ENCODE measurements around the gene DPY30. TPM values are rescaled to one million over a fixed set of nuclear protein-coding genes. Genes with fewer than 3 reads are reported as not detected.

The DPY30 gene
- total and polyA plus RNA-seq, 2 donors from 2014 or later, result 59.2 to 128 TPM

- Histone ChIP-seq H3K27ac (ENCODE audit: low read depth in 2 of 2, low read length in 2 of 2) (no peak overlapping the region), H3K36me3 (ENCODE audit: control insufficient read depth in 2 of 3, insufficient read depth in 3 of 3, low read length in 3 of 3) (no peaks in the 10 kb centered on the region), H3K27me3 (ENCODE audit: control insufficient read depth, insufficient read depth, low read length) (no peaks in the 10 kb centered on the region), H3K4me3 (ENCODE audit: low read length in 3 of 3) (no peak overlapping the region), H3K4me1 (ENCODE audit: control insufficient read depth in 2 of 3, insufficient read depth in 2 of 3, low read depth in 1 of 3, low read length in 3 of 3) (peaks cover 0 to 7% (median 4%) of the 10 kb centered on the region in 3 donors), H3K9ac (ENCODE audit: low read length in 3 of 3) (no peak overlapping the region), H3K9me3 (ENCODE audit: control insufficient read depth in 2 of 3, insufficient read depth in 1 of 3, low read length in 3 of 3) (no peaks in the 10 kb centered on the region)
- FAIRE-seq (no peak), DNase-seq (no peak)
- no peak for TF ChIP-seq CTCF (IDR thresholded peaks at IDR 0.05; ENCODE audit: borderline replicate concordance, extremely low read depth, insufficient read depth)
- intact Hi-C loops (cut with DNase I), result no loop called here
Observed at GRCh38 chr2:32005371-32005976, 34.1 kb downstream of the DPY30 start.

GRCh38 chr2:32003791-32004190 is 35.8 kb downstream of the DPY30 start:
- Histone ChIP-seq H3K27me3 (ENCODE audit: control insufficient read depth, insufficient read depth, low read length) (no peaks in the 10 kb centered on the region), H3K27ac (ENCODE audit: low read depth in 2 of 2, low read length in 2 of 2) (no peak overlapping the region), H3K9me3 (ENCODE audit: control insufficient read depth in 2 of 3, insufficient read depth in 1 of 3, low read length in 3 of 3) (no peaks in the 10 kb centered on the region), H3K36me3 (ENCODE audit: control insufficient read depth in 2 of 3, insufficient read depth in 3 of 3, low read length in 3 of 3) (no peaks in the 10 kb centered on the region), H3K4me3 (ENCODE audit: low read length in 3 of 3) (no peak overlapping the region), H3K9ac (ENCODE audit: low read length in 3 of 3) (no peak overlapping the region), H3K4me1 (ENCODE audit: control insufficient read depth in 2 of 3, insufficient read depth in 2 of 3, low read depth in 1 of 3, low read length in 3 of 3) (peaks cover 0 to 4% (median 4%) of the 10 kb centered on the region in 3 donors)
- DNase-seq (no peak), FAIRE-seq (no peak)
- TF ChIP-seq CTCF (IDR thresholded peaks at IDR 0.05; ENCODE audit: borderline replicate concordance, extremely low read depth, insufficient read depth), result no peak
- intact Hi-C loops (cut with DNase I), result no loop called here

- FAIRE-seq (no peak), DNase-seq (no peak)
- Histone ChIP-seq H3K9me3 (ENCODE audit: control insufficient read depth in 2 of 3, insufficient read depth in 1 of 3, low read length in 3 of 3) (no peaks in the 10 kb centered on the region), H3K27ac (ENCODE audit: low read depth in 2 of 2, low read length in 2 of 2) (no peak overlapping the region), H3K27me3 (ENCODE audit: control insufficient read depth, insufficient read depth, low read length) (no peaks in the 10 kb centered on the region), H3K4me1 (ENCODE audit: control insufficient read depth in 2 of 3, insufficient read depth in 2 of 3, low read depth in 1 of 3, low read length in 3 of 3) (no peaks in the 10 kb centered on the region), H3K36me3 (ENCODE audit: control insufficient read depth in 2 of 3, insufficient read depth in 3 of 3, low read length in 3 of 3) (no peaks in the 10 kb centered on the region), H3K9ac (ENCODE audit: low read length in 3 of 3) (no peak overlapping the region), H3K4me3 (ENCODE audit: low read length in 3 of 3) (no peak overlapping the region)
- no peak for TF ChIP-seq CTCF (IDR thresholded peaks at IDR 0.05; ENCODE audit: borderline replicate concordance, extremely low read depth, insufficient read depth)
- intact Hi-C loops (cut with DNase I), result no loop called here
Observed at GRCh38 chr2:32002406-32002805, 37.2 kb downstream of the DPY30 start.

GRCh38 chr2:31999438-31999837 is 40.2 kb downstream of the DPY30 start:
- H3K4me1 ChIP-seq (ENCODE audit: control insufficient read depth in 2 of 3, insufficient read depth in 2 of 3, low read depth in 1 of 3, low read length in 3 of 3), result no peaks in the 10 kb centered on the region
- H3K27me3 ChIP-seq (ENCODE audit: control insufficient read depth, insufficient read depth, low read length), result no peaks in the 10 kb centered on the region
- no peak for FAIRE-seq
- H3K36me3 ChIP-seq (ENCODE audit: control insufficient read depth in 2 of 3, insufficient read depth in 3 of 3, low read length in 3 of 3), result no peaks in the 10 kb centered on the region
- H3K27ac ChIP-seq (ENCODE audit: low read depth in 2 of 2, low read length in 2 of 2), result no peak overlapping the region
- H3K9ac ChIP-seq (ENCODE audit: low read length in 3 of 3), result no peak overlapping the region
- DNase-seq, result no peak
- H3K9me3 ChIP-seq (ENCODE audit: control insufficient read depth in 2 of 3, insufficient read depth in 1 of 3, low read length in 3 of 3), result no peaks in the 10 kb centered on the region
- intact Hi-C loops (cut with DNase I), result no loop called here
- H3K4me3 ChIP-seq (ENCODE audit: low read length in 3 of 3), result no peak overlapping the region
- no peak for TF ChIP-seq CTCF (IDR thresholded peaks at IDR 0.05; ENCODE audit: borderline replicate concordance, extremely low read depth, insufficient read depth)

Data from kidney (tissue), 14 donors.